ENCODE results near the gene RASD1.

Gene RASD1

DNA sequence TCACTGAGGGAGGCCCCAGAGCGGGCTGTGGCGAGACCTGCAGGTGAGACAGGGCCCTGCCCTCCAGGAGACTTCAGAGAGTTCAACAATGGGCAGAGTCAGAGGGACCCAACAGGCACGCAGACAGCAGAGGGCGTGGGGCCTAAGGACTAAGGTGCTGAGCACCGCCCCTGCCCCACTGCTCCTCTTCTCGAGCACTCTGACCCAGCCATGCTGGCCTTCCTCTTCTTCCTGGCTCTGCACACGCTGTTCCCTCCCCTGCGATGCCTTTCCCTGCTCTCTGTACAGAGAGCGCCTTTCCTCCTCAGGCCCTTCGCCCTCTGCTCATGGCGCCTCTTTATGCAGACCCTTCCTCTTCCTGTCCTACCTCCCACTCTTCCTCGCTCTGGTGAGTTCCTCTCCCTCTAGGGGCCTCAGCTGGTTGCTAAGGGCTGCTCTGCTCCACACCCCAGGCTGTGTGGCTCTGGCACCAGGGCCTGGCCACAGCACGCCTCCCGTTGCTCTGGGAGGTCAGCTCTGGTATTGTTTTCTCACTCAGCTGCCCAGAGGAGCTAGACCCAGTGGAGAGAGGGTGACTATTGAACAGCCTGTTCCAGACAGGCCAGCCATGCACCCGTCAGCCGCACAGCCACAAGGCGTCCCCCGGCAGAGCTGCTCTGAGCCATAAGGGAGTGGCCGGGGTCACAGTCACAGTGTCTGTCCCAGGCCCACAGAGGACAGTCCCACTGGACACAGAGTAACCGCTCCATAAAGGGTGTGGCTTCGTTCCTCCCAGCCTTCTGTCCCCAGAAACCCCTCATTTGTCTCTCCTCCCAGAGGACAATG lies 13.6 kb upstream of the RASD1 start:
- DNase-seq: peak; percentile 24

DNA sequence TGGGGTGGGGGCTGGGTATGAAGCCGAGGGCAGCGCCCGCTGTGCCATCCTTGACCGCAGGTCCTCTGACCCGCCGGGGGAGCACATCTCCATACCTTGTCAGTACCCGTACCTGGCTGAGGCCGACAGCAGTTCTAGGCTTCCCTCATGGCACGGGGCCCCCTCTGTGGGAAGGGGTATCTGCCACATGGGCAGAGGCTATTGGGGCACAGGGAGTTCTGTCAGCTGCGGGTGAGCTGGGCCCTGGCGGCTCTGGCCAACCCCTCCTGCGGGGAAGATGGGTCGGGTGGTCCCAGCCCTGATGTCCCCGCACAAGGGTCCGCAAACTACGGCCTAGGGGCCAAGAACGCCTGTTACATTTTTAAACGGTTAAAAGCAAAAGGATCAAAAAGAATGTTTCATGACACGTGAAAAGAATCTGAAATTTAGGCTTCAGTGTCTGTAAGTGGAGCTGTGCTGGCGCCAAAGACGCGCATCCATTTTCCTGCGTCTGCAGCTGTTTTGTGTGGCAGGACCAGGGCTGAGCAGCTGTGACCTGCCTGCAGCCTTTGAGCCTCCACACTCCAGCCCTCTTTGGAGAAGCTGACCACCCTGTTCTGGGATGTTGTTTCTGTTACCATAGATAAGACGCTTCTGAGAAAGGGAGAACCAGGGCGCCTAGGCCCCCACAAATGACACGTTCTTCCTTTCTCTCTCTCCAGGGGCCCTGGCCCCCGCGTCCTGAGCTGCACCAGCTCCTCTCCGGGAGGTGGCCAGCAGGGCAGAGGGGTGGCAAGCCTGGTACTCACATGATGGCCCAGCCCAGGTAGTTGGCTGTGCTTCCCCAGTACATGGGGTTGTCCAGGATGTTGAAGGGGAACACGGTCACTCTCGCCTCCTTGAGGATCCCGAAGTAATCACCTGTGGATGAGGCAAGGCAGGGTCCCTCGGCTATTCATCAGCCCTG lies 12.7 kb upstream of the RASD1 start:
- peak; percentile 35 for DNase-seq

DNA sequence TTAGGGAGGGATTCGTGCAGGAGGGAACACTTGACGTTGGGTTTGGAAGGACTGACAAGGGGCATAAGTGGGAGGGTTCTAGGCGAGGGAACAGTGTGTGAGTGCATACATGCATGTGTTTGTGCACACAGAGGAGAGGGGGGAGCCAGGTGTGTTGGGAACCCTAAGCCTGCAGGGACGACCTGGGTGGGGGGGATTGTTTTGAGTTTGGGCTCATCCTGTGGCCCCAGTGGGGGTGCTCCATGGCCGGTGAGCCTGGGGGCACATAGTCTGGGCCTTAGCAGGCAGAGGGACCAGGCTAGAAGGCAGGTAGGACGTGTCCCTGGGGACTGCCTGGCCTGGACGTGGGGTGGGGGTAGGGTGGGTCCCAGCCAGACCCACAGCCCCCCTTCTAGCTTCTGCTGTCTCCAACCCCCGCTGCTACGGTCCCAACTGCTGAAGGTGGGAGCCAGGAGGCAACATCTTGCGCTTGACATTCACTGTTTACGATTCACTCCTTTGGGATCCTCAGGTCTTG lies 11.9 kb upstream of the RASD1 start:
- peak; percentile 29 for DNase-seq

DNA sequence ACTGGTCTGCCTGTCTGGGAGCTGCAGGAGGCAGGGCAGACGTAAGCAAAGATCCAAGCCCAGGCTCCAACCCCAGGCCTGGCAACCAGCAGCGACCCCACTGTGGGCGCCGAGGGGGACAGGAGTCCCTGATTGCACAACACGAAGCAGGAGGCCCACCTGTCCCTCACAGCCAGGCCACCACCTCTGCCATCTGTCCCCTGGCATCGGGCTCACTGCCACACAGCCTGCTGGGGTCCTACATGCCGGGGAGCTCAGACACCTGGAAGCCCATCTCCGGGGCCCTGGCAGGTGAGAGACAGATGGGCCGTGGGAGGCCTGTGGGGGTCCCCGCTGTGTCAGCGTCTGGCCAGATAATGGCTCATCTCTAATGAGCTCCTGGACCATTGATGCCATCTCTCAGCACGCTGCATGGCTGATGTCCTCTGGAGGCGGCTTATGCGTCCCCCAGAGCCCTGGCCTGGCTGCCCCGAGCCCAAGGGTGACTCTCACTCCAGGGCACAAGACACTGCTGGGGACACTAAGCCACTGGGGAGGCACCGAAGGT lies 11.3 kb upstream of the RASD1 start:
- DNase-seq: no peak

DNA sequence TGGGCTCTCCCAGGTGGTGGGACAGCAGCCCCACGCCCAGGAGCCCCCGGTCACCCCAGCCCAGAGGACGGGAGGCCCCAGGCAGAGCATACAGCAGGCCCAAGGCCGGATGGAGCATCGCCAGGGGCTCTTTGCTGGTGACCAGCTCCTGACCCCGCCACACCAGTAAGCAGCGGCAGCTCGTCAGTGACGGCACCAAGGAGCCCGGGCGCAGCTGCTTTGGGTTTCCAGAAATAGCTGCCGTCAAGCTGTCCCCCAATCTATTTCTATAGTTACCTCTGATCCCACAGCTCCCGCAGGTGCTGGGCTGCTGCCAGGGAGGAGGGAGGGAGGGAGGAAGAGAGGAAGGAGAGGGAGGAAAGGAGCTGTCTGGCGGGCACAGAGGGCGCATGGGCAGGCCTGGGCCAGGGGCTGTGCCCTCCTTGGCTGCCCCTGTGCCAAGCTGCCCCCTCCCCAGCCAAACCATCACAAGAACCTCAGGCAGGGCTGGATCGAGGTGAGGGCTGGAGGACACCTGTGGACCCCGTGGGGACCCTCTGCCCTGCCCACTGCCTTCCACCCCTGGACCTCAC lies 10.8 kb upstream of the RASD1 start:
- DNase-seq: peak; percentile 74

DNA sequence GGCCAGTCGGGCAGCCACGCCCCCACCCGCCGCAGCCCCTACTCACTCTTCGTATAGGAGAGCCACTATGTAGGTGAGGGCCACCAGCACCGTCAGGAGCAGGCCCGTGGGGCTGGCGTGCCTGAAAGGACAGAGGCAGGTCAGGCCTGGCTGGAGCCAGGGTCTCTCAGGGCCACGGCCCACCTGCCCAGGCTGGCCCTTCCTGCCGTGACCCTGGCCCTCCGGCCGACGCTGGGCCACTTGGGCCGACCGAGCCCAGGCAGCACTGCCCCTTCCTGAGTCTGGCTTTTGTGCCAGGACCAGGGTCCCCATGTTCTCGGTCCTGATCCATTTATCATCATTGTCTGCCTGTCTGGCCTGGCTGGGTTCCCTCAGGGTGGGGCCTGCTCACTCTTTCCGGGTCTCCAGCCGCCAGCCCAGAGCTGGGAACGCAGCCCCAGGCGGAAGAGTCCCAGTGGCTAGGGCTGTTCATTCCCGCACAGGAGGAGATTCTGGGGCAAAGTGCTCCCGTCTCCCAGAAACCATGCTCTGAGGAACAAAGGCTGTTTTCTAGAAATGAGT lies 10.1 kb upstream of the RASD1 start:
- DNase-seq: peak; percentile 37

DNA sequence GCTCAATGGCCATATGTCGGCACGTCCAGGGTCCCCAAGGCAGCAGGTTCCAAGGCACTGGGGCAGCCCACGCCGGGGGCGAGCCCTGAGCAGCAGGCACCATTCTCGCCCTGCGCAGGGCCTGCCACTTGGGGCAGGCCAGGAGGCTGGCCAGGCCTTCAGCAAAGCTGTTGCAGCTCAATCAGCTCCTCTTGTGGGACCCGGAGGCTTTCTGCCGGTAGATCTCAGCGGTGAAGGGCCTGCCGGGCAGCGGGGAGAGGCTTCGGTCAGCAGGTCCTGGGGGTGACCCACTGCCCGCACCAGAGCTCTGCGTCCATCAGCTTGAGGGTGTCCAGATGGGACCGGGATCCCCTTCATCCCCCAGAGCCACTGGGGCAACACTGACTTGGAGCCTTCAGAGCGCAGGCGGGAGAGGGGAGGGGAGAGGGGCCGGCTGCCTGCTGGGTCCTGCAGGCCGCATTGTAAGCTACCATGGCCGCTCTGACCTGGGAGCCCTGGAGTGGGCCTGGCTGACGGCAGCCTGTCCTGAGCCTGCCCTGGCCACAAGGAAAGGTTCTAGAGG lies 9.5 kb upstream of the RASD1 start:
- DNase-seq: peak; percentile 23

DNA sequence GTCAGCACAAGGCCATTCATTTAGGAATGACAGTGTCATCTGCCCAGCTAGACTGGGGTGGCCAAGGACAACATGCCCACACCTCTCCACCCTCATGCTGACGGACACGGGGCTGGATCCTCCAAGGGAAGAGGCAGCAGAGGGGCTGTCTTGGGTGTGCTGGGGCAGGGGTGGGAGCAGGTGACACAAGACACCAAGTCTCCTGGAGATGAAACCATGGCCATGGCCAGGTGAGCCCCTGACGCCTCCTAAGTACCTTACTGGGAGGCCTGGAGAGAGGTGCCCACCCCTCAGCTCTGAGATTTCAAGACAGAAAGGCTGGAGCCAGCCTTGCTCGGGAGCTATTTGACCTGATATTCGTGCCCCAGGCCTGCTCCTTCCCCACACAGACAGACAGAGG lies 9.0 kb upstream of the RASD1 start:
- DNase-seq: no peak

DNA sequence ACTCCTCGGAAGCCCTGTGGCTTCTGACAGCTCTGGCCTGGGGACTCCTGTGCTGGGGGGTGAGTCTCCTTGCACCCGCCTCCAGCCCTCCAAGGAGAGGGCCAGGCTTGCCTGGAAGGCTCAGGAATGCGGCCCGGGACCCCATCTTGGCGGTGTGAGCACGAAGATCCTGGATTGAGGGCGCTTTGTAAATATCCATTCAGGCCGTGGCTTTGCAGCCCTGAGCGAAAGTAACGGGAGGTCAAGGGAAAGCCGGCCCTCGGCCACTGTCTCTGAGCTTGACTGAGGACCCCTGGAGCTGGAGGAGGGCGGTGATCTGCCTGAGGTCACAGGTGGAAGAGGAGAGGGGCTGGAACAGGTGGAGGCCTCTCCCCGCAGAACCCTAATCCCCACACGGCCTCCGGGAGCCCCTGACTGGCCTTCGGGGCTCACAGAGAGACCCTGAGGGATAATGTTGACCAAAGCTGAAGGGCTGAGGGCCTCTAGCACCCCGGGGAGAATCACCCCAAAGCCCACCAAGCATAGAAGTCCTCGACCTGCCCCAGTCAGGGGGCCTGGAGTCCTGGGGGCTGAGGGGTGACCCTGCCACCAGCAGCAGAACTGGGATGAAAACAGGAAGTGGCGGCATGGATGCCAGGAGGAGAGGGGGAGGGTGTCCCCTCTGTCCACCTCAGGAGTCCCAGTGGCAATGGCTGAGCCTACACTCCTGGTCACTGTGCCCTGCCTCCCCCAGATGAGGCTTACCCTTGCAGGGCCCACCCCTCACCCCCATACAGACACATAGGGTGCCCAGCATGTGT lies 8.3 kb upstream of the RASD1 start:
- peak; percentile 20 for DNase-seq

DNA sequence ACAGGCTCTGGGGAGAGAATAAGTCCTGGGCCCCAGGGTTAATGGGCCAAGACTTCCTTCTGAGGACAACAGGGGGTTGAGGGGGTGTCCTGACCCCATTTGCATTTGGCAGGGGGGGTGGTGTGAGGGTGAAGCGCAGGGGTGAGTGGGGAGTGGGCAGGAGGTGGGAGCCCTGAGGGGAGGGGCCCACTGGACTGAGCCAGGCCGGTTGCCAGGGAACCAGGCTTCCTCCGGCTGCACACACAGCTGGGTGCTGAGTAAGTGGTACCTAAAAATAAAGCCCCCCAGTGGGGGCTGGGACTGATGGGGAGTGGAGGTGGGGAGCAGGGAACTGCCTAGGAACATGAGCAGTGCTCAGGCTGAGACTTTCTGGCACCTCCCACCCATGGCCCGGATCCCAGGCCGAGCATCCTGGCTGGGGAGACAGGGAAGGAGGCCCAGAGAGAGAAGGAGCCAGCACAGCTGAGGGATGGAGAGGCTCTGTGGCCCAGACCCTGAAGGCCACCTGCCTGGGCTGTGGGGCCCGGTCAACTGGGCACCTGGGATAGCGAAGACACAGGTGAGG lies 7.5 kb upstream of the RASD1 start:
- DNase-seq: peak; percentile 82

DNA sequence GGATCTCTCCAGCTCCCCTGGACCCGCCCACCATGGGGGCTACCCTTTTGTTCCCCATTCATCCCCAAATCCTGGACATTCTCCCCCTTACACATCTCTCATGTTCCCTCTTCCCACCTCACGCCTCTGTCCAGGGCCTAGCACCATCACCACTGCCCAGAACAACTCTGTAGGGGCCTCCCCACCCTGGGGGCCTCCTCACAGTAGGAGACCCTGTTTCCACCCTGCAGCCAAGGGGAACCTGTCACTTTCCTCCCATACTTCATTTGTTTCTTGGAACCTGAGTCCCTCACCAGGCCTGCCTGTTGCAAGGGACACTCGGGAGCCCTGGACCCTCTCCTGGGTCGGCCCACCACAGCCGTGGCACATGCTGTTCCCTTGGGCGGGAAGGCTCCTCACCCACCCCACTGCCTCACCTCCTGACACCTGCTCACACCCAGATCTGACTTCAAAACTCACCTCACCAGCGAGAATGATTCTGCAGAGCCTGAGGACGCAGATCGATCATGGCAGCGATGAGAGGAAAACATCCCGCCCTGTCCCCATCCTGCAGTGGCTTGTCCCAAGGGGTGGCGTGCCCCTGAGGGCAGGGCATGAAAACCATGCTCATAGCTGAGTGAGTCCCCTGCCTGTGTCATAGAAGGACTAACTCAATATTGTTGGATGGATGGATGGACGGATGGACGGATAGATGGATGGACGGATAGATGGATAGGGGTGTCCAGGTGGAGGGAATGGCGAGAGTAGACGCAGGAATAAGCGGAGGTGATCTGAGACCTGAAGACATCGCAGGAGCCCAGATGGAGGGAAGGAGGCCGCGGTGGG lies 6.8 kb upstream of the RASD1 start:
- no peak for DNase-seq

DNA sequence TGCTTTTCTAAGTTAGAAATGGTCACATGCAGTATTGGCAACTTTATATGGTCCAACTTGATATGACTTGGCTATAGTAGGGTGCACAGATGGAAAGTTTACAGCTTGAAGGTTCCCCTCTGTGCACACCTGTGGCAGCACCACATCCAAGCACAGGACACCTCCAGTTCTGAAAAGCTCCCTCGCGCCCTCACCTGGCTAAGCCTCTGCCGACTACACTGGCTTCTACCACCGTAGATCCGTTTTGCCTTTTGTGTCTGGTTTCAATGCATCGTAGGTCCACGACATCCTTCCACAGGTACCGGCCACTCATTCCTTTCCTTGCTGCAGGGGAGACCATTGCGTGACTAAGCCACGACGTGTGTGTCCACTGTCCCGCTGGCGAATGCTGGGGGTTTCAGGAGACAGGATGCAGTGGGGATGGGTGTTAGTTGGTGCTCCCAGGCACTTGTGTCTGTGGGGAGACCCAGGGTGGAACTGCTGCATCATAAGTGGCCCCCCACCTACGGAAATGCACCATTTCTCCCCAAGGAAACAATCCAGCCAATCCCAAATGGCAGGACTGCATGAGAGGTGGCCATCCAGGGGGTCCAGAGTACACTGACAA lies 4.9 kb upstream of the RASD1 start:
- DNase-seq: no peak

DNA sequence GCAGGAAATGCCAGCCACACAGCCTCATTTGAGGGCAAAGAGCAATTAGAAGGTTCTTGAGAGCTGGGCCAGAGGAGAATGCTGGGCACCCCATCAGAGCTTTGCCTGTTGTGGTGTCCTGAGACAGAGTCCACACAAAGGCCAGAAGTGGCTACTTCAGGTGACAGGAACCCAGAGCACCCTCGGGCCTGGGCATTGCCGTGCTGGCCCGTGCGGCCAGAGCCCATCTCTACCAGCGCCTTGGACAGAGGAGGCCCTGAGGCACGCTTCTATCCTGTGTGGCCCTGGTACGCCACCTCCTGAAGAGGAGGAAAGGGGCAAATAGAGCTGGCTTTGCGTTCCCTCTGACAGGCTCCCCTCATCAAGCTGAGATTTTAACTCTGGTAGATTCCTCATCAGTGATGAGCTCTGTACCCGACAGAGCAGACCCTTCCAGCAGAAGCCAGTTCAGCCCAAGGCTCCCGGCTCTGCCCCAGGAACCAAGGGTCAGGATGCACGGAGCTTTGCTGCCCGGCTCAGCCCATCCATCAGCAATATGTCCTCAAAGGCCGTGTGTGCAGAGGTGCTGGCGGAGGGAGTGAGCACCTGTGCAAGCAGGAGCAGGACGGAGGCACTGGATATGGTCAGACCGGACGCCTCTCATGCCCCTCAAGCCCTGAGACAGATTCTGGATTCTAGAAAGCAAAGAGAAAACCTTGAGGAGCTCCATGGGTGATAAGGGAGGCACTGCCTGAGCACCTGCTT lies 3.4 kb upstream of the RASD1 start:
- peak; percentile 18 for DNase-seq

DNA sequence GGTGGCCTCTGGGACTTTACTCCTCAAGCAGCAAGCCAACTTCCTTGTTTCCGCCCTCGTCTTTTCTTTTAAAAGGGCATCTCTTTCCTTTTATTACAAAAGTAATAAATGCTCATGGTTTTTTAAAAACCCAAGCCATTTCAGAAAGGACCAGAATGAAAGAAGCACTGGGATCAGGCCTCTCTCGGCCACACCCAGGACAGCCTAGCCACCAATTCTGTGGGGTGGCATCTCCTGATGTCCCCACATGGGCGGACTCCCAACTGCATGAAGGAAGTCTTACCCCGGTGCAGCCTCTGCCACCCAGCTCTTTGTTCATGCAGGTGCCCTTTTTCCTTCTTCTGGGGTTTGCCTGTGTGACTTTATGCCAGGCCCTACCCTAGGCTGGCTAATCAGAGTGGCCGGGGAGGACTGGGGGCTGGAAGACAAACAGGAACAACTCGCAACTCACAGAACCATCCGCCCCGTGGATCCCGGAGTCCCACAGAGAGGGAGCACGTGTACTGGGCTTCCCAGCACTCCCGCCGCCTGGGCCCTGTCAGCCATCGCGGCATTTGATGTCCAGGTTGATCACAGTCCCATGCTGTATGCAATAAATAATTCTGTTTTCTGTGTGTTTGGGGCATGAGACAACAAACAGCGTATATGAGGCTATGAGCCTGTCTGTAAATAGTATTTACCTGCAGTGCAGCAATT lies 2.6 kb upstream of the RASD1 start:
- DNase-seq: no peak

DNA sequence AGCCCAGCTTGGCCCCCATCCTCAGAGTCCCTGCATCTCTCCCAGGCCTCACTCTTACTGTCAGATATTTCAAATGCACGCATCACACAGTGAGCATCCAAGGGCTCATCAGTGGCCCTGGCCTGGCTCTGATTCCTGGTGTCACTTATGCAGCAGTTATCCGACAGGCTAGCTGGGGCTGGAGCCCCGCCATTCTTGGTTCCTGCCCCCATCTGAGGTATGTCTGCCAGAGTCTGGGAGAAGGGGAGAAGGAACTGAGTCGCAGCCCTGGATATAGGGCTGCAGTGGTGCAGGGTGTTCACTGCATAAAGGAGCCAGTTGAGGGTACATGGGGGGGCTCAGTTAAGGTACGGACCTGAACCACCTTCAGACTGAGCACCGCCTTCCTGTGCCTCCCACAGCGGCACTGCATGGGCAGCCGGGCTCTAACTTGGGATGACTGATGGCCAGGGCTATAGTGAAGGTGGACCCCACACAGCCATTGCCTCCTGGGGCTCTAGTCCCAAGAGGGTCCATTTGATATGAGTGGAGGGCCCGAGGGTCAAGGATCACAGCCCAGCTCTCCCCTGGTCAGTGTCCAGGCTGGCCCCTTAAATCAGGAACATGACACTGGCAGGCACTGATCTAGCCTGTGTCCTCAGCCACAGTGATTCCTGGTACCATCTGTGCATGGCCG lies 1.8 kb upstream of the RASD1 start:
- DNase-seq: no peak

DNA sequence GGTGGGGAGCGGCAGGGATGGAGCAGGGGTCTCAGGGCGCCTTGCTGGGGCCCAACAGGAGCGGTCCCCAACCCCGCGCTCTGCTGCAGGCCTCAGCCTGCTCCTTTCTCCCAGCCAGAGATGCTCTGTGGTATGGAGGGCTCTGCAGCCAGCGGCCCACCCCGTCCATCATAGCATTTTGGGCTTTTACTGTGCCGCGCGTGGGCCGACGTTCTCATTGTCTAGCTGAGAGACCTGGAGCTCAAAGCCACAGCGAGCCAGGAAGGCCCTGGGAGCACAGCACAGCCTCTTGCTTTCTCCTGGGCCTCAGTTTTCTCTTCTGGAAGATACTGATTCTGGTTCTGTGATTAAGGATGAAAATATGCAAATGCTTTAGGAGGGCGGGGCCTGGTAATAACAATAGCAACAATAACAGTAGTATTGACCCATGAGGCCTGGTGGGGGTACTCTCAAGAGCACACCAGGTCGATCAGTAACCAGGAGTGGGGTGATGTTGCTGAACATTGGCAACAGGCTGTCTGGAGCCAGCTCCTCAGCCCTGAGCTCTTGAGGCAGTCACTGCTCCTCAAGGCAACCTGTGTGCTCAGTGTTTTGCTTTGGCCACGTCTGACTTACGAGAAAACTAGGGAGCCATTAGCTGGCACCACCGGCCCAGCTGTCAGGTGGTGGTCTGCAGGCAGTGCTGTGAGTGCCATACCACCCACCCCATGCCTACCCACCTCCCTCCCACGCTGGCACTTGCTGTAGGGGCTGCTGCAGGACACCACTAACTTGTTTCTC lies 1.1 kb upstream of the RASD1 start:
- DNase-seq: no peak
